SK-N-SH (cell line): Measurements from ENCODE around the gene DGCR2.

Source experiments
- EP300 ChIP-seq, 2 experiments: IDR thresholded peaks; 2 replicates each; pipeline versions ENCODE4 v1.4.0 to v1.6.1; 2012; ENCODE audit warnings: borderline replicate concordance in 1 of 2, low read depth in 1 of 2, low read length in 1 of 2
- FOXM1 ChIP-seq: IDR thresholded peaks from 2 replicates; pipeline ENCODE4 v1.4.0; 2012; ENCODE audit warnings: low read depth, mild to moderate bottlenecking
- GATA2 ChIP-seq: sonication (generic); formaldehyde crosslinking; IDR thresholded peaks from 2 replicates; pipeline ENCODE4 v1.5.0; 2020; ENCODE audit warnings: mild to moderate bottlenecking, missing genetic modification reagents
- MEF2A ChIP-seq: IDR thresholded peaks from 2 replicates; pipeline ENCODE4 v1.4.0; 2012; ENCODE audit warnings: low read depth, borderline replicate concordance
- NFIC ChIP-seq: IDR thresholded peaks from 2 replicates; pipeline ENCODE4 v1.4.0; 2012; ENCODE audit warnings: borderline replicate concordance
- POLR2AphosphoS5 ChIP-seq: IDR thresholded peaks from 2 replicates; pipeline ENCODE4 v1.6.1; 2012; ENCODE audit warnings: low read depth, low read length
- RAD21 ChIP-seq: IDR thresholded peaks from 2 replicates; pipeline ENCODE4 v1.6.1; 2012; ENCODE audit warnings: mild to moderate bottlenecking, low read length
- RCOR1 ChIP-seq: fragments of 150-350 bp; IDR thresholded peaks from 2 replicates; pipeline ENCODE4 v1.6.1; 2017; ENCODE audit warnings: antibody characterized with exemption, low read length
- SIN3A ChIP-seq: IDR thresholded peaks from 2 replicates; pipeline ENCODE4 v1.6.1; 2012; ENCODE audit warnings: low read depth, mild to moderate bottlenecking, low read length, moderate library complexity, borderline replicate concordance
- TCF12 ChIP-seq: IDR thresholded peaks from 2 replicates; pipeline ENCODE4 v1.4.0; 2012
- TF ChIP-seq, protein P1 (sequence below): fragments of 200-600 bp; sonication (generic); IDR thresholded peaks from 2 replicates; pipeline ENCODE4 v1.6.1; 2017; ENCODE audit warnings: antibody characterized with exemption, mild to moderate bottlenecking, moderate library complexity
- TF ChIP-seq, protein P2 (sequence below): fragments of 150-350 bp; IDR thresholded peaks from 2 replicates; pipeline ENCODE4 v1.6.1; 2017; ENCODE audit warnings: antibody characterized with exemption, low read length, low read depth, borderline replicate concordance
- TF ChIP-seq, protein P3 (sequence below): IDR thresholded peaks from 2 replicates; pipeline ENCODE4 v1.4.0; 2012; ENCODE audit warnings: low read depth, borderline replicate concordance
- TF ChIP-seq, protein P4 (sequence below): IDR thresholded peaks from 2 replicates; pipeline ENCODE4 v1.6.1; 2012; ENCODE audit warnings: mild to moderate bottlenecking, low read depth, low read length, moderate library complexity

DNA sequence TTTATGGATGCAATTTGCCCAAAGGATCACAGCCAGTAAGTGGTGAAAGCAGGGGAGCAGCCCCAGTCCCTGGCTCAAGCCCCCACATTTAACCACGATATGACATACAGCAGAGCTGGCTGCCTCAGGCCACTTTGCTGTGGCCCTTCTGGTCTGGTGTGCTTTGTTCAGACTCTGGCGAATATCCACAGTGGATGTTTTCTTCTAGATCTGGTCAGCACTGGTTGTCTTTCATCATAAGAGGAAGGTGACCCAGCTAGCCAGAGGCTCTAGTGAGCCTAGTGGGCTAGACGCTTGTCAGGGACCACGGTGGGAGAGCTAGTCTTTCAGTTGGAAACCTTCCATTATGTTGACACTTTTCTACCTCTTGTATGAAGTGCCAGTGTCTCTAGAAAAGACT is 42.5 kb downstream of the DGCR2 start:
- TF ChIP-seq, protein P1, sequence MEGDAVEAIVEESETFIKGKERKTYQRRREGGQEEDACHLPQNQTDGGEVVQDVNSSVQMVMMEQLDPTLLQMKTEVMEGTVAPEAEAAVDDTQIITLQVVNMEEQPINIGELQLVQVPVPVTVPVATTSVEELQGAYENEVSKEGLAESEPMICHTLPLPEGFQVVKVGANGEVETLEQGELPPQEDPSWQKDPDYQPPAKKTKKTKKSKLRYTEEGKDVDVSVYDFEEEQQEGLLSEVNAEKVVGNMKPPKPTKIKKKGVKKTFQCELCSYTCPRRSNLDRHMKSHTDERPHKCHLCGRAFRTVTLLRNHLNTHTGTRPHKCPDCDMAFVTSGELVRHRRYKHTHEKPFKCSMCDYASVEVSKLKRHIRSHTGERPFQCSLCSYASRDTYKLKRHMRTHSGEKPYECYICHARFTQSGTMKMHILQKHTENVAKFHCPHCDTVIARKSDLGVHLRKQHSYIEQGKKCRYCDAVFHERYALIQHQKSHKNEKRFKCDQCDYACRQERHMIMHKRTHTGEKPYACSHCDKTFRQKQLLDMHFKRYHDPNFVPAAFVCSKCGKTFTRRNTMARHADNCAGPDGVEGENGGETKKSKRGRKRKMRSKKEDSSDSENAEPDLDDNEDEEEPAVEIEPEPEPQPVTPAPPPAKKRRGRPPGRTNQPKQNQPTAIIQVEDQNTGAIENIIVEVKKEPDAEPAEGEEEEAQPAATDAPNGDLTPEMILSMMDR, result no peak
- no peak for TF ChIP-seq EP300 (IDR thresholded peaks at IDR 0.05; ENCODE audit: borderline replicate concordance in 1 of 2, low read depth in 1 of 2, low read length in 1 of 2)
- no peak for TF ChIP-seq SIN3A
- no peak for TF ChIP-seq FOXM1
- no peak for TF ChIP-seq MEF2A
- TF ChIP-seq, protein P2, sequence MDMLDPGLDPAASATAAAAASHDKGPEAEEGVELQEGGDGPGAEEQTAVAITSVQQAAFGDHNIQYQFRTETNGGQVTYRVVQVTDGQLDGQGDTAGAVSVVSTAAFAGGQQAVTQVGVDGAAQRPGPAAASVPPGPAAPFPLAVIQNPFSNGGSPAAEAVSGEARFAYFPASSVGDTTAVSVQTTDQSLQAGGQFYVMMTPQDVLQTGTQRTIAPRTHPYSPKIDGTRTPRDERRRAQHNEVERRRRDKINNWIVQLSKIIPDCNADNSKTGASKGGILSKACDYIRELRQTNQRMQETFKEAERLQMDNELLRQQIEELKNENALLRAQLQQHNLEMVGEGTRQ, result no peak
- TF ChIP-seq RCOR1, result no peak
- TF ChIP-seq POLR2AphosphoS5, result no peak
- TF ChIP-seq NFIC, result no peak
- TF ChIP-seq, protein P3, sequence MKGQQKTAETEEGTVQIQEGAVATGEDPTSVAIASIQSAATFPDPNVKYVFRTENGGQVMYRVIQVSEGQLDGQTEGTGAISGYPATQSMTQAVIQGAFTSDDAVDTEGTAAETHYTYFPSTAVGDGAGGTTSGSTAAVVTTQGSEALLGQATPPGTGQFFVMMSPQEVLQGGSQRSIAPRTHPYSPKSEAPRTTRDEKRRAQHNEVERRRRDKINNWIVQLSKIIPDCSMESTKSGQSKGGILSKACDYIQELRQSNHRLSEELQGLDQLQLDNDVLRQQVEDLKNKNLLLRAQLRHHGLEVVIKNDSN, result no peak
- no peak for TF ChIP-seq RAD21
- TF ChIP-seq GATA2 (CRISPR knock-in tag), result no peak
- TF ChIP-seq TCF12, result no peak
- TF ChIP-seq, protein P4, sequence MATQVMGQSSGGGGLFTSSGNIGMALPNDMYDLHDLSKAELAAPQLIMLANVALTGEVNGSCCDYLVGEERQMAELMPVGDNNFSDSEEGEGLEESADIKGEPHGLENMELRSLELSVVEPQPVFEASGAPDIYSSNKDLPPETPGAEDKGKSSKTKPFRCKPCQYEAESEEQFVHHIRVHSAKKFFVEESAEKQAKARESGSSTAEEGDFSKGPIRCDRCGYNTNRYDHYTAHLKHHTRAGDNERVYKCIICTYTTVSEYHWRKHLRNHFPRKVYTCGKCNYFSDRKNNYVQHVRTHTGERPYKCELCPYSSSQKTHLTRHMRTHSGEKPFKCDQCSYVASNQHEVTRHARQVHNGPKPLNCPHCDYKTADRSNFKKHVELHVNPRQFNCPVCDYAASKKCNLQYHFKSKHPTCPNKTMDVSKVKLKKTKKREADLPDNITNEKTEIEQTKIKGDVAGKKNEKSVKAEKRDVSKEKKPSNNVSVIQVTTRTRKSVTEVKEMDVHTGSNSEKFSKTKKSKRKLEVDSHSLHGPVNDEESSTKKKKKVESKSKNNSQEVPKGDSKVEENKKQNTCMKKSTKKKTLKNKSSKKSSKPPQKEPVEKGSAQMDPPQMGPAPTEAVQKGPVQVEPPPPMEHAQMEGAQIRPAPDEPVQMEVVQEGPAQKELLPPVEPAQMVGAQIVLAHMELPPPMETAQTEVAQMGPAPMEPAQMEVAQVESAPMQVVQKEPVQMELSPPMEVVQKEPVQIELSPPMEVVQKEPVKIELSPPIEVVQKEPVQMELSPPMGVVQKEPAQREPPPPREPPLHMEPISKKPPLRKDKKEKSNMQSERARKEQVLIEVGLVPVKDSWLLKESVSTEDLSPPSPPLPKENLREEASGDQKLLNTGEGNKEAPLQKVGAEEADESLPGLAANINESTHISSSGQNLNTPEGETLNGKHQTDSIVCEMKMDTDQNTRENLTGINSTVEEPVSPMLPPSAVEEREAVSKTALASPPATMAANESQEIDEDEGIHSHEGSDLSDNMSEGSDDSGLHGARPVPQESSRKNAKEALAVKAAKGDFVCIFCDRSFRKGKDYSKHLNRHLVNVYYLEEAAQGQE, result no peak
